GM19035 (cell line): ENCODE measurements around the gene TMEM271.

ENCODE experiments used
- ATAC-seq: cut with Tn5 transposase; IDR thresholded peaks from one replicate; pipeline ENCODE4 v1.9.1; 2021; ENCODE audit not compliant: unreplicated experiment

Gene TMEM271, protein sequence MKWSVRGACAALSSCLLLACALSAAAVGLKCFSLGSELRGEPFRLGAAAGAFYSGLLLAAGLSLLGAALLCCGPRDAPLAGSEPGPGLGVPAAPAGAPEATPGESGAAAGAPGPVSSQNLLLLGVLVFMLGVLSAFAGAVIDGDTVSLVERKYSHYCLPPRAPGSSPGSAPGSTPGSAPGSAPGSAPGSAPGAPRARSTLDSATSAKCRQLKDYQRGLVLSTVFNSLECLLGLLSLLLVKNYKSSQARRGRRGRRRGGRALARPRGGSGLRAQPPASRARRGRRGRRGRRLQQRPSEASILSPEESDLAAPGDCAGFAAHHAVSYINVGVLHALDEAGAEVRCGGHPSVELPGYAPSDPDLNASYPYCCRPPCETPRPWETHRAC

DNA sequence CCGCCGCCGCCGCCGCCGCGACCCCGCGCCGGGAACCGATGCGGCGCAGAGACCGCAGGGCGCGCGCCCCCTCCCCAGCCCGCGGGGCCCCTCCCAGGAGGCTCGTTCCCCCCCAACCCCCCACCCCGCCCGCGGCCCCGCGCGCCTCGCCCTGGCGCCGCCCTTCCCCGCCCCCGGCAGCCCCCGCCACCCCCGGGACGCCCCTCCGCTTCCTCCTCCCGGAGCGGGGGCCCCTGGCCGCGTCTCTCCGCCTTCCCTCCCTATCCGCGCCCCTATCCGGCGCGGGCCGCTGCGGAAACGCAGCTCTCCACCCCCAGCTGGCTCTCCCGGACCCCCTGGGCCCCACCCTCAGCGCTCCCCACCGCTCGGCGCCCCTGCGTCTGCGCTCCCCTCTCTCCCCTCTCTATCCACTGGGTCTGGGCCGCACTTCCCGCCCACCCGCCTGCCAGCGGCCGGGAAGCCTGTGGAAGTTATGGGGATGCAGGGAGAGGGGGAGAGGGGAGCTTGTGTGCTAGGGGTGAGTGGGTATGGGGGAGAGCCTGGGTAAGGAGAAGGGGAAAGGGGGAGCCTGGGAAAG, at the start of gene TMEM271:
Gene TMEM271, minus strand, starts transcription at position 51 of the 577 bp plus-strand sequence. CDS start 233 bp downstream, outside the sequence.
- no peak for ATAC-seq

- no peak for ATAC-seq
These were observed 49.6 kb upstream of the TMEM271 start for GRCh38 chr4:625631-626161.

DNA sequence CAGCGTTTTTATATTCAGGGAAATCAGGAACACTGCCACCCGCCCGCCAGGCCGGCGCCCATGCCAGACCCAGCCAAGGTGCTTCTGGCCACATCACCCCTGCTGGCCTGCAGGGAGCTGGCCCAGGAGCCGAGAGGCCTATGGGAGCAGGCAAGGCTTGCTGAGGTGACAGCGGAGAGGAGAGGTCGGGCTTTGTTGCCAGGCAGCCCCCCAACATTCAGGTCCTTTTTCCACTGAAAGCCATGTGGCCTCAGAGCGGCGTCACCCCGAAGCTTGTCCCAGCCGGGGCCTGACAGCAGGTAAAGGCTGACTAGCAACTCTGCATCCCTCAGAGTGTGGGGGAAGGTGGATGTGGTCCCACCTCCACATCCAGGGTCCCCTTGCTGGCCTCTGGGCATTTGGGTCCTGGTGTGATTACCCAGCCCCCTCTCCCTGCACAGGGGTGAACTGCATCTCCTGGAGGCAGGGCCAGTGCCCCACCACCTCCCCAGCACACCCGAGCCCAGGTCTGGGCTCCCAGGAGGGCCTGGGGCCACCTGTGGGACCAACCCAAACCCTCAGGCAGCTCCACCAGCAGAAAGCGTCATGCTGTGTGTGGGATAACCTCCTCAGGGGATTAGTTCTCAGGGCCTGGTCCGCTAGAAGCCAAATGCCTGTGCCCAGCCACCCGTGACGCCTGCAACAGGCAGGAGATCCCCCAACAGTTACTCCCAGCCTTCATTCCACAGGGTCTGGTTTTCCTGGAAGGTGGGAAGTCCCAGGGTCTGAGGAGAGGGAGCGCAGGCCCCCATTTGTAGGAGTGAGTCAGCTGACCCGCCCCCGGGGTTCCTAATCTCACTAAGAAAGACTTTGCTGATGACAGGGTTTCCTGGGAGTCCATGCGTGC, 48.9 kb upstream of the TMEM271 start, which contains the start of gene PDE6B:
Gene PDE6B, plus strand, starts transcription at position 869 of the 886 bp plus-strand sequence. CDS start 54 bp downstream, outside the sequence.
- no peak for ATAC-seq

DNA sequence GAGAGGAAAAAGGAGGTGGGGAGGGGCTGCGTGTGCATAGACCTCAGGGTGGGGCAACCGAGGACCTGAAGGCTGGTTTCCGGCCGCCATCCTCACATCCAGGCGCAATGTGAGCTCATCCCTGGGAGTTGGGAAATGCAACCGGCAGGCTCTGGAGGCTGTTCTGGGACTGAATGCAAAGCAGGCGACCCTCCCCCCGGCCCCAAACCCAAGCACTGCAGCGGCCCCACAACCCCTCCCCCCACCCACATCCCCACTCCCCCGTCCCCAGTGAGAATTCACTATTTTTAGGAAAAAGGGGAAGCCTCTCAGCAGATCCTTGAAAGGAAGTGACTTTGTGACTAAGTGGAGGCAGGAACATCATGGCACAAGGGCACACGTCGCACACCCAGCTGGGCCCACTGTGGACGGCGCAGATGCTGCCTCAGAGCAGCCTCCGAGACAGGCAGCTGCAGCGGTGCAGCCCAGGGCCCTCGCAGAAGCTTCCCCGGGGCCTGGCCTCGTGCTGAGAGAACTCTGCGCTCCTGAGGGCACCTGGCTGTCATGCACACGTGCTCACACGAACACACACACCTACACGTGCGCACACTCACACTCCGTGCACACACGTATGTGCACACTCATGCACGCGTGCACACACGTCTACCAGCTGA, 47.9 kb upstream of the TMEM271 start:
- ATAC-seq: no peak

GRCh38 chr4:622996-623913, 47.2 kb upstream of the TMEM271 start:
- ATAC-seq: no peak

GRCh38 chr4:622071-622995, 46.2 kb upstream of the TMEM271 start:
- no peak for ATAC-seq

DNA sequence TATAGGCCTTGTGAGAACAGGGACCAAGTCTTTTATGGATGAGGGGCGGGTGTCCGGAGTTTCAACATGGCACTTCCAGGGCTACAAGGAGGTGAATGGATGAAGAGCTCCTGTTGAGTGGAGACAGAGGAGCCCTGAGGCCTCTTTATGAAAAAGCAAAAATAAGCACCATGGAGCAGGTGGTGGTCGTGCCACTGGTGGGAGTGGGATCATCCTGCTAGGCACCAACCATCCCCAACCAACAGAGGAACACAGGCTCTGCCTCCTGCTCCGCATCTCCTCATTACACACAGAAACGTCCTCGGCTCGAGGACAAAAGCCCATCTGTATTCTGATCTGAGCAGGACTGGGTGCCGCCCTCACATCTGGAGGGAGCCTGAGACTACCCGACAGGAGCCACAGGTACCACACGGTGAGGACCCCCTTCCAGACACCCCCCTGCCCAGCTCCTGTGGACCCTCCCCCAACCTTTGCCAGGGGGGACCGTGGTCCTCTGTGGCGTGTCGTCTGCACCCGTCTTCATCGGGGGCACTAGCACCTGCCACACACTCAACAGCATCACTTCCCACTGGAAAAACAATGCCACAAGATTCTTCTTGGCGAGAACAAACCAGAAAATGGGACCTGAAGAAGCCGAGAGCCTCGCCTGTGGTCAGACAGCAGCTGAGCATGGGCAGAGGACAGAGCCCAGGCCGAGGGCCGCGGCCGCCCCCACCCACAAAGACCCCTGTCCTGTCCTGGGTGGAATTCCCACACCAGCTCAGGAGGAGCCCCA, 45.4 kb upstream of the TMEM271 start:
- no peak for ATAC-seq

DNA sequence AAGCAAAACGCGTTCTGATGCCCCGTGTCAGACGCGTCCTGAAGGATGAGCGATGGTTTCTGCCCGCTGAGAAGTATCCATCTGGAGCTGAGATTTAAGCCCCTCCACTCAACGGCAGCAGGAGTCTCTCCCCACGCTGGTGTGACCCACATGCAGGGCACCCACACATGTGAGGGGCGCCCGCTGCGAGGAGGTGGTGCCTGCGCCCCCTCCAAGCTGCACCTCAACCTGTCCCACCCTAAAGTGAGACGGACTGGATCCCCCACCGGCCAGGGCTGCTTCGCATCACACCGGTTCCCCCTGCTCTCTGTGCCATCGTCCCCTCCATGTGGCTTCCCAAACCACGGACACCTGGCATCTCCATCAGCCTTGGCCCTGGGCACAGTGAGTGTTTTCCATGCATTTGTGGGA, 44.8 kb upstream of the TMEM271 start:
- ATAC-seq: no peak

- ATAC-seq: no peak
These were observed 44.1 kb upstream of the TMEM271 start for GRCh38 chr4:620201-620600.

- no peak for ATAC-seq
These were observed 41.8 kb upstream of the TMEM271 start for GRCh38 chr4:617644-618641.

GRCh38 chr4:616911-617643, 41.0 kb upstream of the TMEM271 start:
- no peak for ATAC-seq

- no peak for ATAC-seq
These were observed 40.0 kb upstream of the TMEM271 start for GRCh38 chr4:616091-616490.

DNA sequence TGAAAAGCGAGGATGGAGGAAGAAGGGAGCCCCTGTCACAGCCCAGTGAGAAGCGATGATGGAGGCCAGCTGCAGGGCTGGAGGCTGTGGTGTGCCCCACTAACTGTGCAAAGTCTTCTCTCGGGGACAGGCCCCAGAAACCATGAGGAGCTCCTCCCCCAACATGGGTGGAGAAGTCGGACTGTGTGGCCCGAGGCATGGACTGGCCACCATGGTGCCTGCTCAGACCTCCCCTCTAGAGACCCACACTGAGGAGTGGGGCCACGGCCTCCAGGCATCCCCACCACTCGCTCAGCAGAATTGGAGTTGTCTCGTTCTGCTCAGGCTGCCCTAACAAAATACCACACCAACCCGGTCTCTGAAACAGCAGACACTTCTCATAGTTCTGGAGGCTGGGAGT, 37.0 kb upstream of the TMEM271 start:
- no peak for ATAC-seq

- ATAC-seq: no peak
These were observed 36.6 kb upstream of the TMEM271 start for GRCh38 chr4:612749-613125.

DNA sequence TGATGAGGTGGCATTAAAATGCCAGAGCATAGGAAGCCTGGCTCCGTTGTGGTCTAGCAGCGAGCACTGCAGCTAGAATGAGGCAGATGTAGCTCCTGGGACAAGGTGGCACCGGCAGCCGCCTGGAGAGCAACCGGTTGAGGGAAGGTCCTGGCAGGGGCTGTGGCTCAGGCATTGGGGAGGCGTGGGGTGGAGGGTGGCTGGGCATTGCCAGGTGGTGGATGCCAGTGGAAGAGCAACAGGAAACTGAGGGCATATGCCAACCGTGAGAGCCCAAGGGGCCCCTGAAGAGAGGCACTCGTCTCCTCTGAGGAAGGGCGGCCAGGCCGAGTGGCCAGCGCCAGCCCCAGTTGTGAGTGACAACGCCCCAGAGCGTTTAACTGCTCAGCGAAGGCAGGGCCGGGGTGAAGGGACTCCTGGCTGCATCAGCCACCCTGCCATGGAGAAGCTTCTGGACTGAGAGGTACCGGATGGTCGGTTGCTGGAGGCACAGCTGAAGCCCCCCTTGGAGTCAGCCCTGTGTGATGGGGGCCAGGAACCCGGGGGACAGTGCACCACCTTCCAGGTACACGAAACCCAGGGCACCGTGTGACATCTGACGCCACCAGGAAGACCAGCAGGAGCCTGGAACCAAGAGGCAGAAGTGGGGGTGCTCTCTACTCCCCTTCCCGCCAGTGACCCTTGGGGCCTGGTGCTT, 36.1 kb upstream of the TMEM271 start:
- no peak for ATAC-seq
